BE2C (cell line): Measurements from ENCODE around the gene LYPD4.

Source experiments
- DNase-seq: peaks from one replicate; pipeline ENCODE4 v3.0.0-alpha.2; 2020
- H3K27me3 ChIP-seq: fragments of 250-450 bp; sonication (Bioruptor Pico); 2 replicates; pipeline ENCODE4 v1.5.1; 2020; ENCODE audit warnings: mild to moderate bottlenecking
- H3K36me3 ChIP-seq: fragments of 250-450 bp; sonication (Bioruptor Pico); 2 replicates; pipeline ENCODE4 v1.5.1; 2020; ENCODE audit warnings: mild to moderate bottlenecking
- H3K4me1 ChIP-seq: fragments of 250-450 bp; sonication (Bioruptor Pico); 2 replicates; pipeline ENCODE4 v1.5.1; 2020
- H3K4me3 ChIP-seq: 2 replicates; pipeline ENCODE4 v1.5.1; 2011; ENCODE audit warnings: low read depth, low read length
- H3K9me3 ChIP-seq: fragments of 250-450 bp; sonication (Bioruptor Pico); 2 replicates; pipeline ENCODE4 v1.5.1; 2020
- CTCF ChIP-seq: IDR thresholded peaks from 2 replicates; pipeline ENCODE4 v1.5.1; 2012; ENCODE audit warnings: mild to moderate bottlenecking, low read depth, low read length

Gene LYPD4

GRCh38 chr19:41810301-41810700 is 34.2 kb downstream of the LYPD4 start:
- Histone ChIP-seq H3K9me3 (no peaks in the 10 kb centered on the region), H3K27me3 (peaks cover 28% of the 10 kb centered on the region), H3K4me1 (no peaks in the 10 kb centered on the region), H3K4me3 (no peak overlapping the region), H3K36me3 (no peaks in the 10 kb centered on the region)
- no peak for DNase-seq
- TF ChIP-seq CTCF, result no peak

GRCh38 chr19:41808663-41809566 is 35.6 kb downstream of the LYPD4 start:
- no peak overlapping the region for H3K4me3 ChIP-seq
- no peak for DNase-seq

GRCh38 chr19:41807176-41807575 is 37.3 kb downstream of the LYPD4 start:
- Histone ChIP-seq H3K4me1 (no peaks in the 10 kb centered on the region), H3K27me3 (peaks cover 29% of the 10 kb centered on the region), H3K4me3 (no peak overlapping the region), H3K9me3 (no peaks in the 10 kb centered on the region), H3K36me3 (no peaks in the 10 kb centered on the region)
- no peak for DNase-seq
- no peak for TF ChIP-seq CTCF

More at GRCh38 chr19:41808663-41809566, 35.6 kb downstream of the LYPD4 start:
- Histone ChIP-seq H3K27me3 (peaks cover 21% of the 10 kb centered on the region), H3K36me3 (no peaks in the 10 kb centered on the region), H3K4me1 (no peaks in the 10 kb centered on the region), H3K9me3 (no peaks in the 10 kb centered on the region)
- no peak for TF ChIP-seq CTCF

- H3K4me3 ChIP-seq, result no peak overlapping the region
- H3K9me3 ChIP-seq, result no peaks in the 10 kb centered on the region
- DNase-seq, result no peak
- H3K36me3 ChIP-seq, result no peaks in the 10 kb centered on the region
- H3K4me1 ChIP-seq, result no peaks in the 10 kb centered on the region
- H3K27me3 ChIP-seq, result peaks cover 33% of the 10 kb centered on the region
- TF ChIP-seq CTCF, result no peak
Observed at GRCh38 chr19:41804336-41804735, 40.1 kb downstream of the LYPD4 start.

GRCh38 chr19:41802770-41803169 is 41.7 kb downstream of the LYPD4 start:
- H3K36me3 ChIP-seq, result no peaks in the 10 kb centered on the region
- no peak overlapping the region for H3K4me3 ChIP-seq
- no peak for DNase-seq
- peaks cover 29% of the 10 kb centered on the region for H3K27me3 ChIP-seq
- H3K9me3 ChIP-seq, result no peaks in the 10 kb centered on the region
- no peaks in the 10 kb centered on the region for H3K4me1 ChIP-seq
- TF ChIP-seq CTCF, result no peak

GRCh38 chr19:41801792-41802211 is 42.7 kb downstream of the LYPD4 start:
- Histone ChIP-seq H3K4me1 (no peaks in the 10 kb centered on the region), H3K36me3 (no peaks in the 10 kb centered on the region), H3K4me3 (no peak overlapping the region), H3K9me3 (no peaks in the 10 kb centered on the region), H3K27me3 (peaks cover 29% of the 10 kb centered on the region)
- no peak for TF ChIP-seq CTCF
- no peak for DNase-seq
